Measurements from ENCODE around the gene C2CD3. TPM values are rescaled to one million over a fixed set of nuclear protein-coding genes. Genes with fewer than 3 reads are reported as not detected.

The C2CD3 gene
- total RNA-seq, 4 donors from 2014 or later, result 5.9 to 19.1 (median 14.2) TPM

DNA sequence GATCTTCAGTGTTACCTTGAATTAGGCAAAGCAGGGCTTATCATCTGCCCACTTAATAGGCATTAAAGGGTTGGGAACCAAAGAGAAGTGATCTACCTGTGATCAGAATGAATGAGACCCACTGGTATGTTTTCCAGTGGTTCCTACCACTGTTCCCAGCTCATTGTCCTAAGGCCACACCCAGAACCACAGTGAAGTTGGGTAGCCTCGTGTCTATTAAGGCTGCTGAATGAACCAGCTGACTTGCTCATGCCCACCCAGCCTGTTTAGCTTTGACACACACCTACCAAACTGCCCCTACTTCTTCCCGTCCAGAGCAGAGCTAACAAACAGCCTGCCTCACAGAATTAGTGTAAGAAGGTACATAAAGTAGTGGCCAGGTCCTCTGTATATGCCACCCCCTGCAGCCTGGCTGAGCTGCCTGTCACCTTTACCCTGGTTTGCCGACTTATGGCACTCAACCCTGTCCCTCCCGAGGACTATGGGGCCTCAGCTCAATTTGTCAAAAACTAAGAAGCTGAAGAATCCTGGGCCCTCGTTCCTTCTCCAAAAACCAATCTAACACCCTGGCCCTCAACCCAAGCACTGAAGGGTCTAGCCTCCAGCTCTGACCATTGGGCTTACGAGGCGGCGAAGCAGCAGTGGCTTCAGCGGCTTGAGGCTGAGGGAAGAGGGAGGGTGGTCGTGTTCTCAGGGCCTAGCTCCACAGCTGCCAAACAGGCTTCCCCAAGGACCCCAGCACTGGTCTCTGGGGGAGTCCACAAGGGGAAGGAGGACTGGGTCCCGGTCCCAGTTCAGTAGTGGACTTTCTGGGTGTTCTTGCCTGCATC, 198.0 kb downstream of the C2CD3 start:
- H3K36me3 ChIP-seq, result peaks cover 0 to 28% (median 0%) of the 10 kb centered on the region in 3 donors
- no peak for DNase-seq
- no peaks in the 10 kb centered on the region for H3K27me3 ChIP-seq
- H3K27ac ChIP-seq, result peak overlapping the region in 1 of 4 donors; percentile 10
- no peaks in the 10 kb centered on the region for H3K9me3 ChIP-seq
- WGBS, 2 donors, result 75% methylated on average over 7 to 11 of the region's 11 CpGs
- intact Hi-C loops (cut with DNase I), result no loop called here
- TF ChIP-seq, protein P1, sequence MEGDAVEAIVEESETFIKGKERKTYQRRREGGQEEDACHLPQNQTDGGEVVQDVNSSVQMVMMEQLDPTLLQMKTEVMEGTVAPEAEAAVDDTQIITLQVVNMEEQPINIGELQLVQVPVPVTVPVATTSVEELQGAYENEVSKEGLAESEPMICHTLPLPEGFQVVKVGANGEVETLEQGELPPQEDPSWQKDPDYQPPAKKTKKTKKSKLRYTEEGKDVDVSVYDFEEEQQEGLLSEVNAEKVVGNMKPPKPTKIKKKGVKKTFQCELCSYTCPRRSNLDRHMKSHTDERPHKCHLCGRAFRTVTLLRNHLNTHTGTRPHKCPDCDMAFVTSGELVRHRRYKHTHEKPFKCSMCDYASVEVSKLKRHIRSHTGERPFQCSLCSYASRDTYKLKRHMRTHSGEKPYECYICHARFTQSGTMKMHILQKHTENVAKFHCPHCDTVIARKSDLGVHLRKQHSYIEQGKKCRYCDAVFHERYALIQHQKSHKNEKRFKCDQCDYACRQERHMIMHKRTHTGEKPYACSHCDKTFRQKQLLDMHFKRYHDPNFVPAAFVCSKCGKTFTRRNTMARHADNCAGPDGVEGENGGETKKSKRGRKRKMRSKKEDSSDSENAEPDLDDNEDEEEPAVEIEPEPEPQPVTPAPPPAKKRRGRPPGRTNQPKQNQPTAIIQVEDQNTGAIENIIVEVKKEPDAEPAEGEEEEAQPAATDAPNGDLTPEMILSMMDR (IDR thresholded peaks at IDR 0.05), result no peak
- no peak for TF ChIP-seq POLR2A (IDR thresholded peaks at IDR 0.05)
- H3K4me3 ChIP-seq, result no peak overlapping the region
- peaks cover 7 to 20% (median 16%) of the 10 kb centered on the region in 3 donors for H3K4me1 ChIP-seq

DNA sequence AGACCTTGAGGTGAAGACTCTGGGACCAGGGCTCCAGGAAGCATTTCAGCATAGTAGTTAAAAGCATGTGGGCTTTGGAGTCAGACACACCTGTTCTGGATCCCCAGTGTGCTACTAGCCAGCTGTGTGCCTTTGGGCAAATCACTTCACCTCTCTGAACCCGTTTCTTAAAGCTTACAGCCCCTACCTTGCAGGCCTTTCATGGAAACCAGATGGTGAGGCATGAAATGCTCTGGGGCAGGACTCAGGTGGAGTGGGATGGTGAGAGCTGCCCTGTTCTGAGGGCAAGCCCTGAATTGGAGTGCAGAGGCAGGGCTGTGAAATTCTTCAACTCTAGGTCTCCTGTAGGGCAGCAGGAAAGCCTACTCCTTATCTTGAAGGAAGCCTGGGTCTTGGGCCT, 198.6 kb downstream of the C2CD3 start:
- Histone ChIP-seq H3K4me3 (no peak overlapping the region), H3K4me1 (peaks cover 7 to 17% (median 16%) of the 10 kb centered on the region in 3 donors), H3K27ac (no peak overlapping the region), H3K27me3 (no peaks in the 10 kb centered on the region), H3K9me3 (no peaks in the 10 kb centered on the region), H3K36me3 (peaks cover 0 to 21% (median 0%) of the 10 kb centered on the region in 3 donors)
- TF ChIP-seq, protein P1 (IDR thresholded peaks at IDR 0.05), result no peak
- no peak for TF ChIP-seq POLR2A (IDR thresholded peaks at IDR 0.05)
- intact Hi-C loops (cut with DNase I), result no loop called here
- no peak for DNase-seq
- WGBS, 2 donors, result 50 to 100% methylated on average over 1 of the region's 1 CpG

DNA sequence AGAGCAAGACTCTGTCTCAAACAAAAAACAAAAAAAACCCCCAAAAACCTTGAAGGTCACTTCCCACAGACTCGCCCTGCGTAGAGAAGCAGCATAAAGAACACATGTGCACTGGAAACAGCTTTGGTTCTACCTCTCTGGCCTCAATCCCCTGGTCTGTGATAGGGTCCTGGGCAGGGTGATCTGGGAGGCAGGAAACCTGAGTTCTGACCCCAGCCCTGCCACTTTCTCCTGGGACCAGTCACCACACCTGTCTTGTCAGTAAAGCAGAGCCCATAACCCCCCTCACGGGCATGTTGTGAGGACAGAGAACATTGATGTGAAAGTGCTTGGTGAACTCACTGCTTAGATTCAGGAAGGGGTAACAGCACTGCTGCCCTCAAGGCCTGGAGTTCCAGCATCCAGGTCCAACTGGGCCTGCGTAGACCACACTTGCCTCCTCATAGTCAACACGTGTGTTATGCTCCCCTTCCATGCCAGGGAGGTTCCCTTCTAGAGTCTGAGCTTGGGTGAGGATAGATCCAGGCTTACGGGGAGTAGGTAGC, 199.6 kb downstream of the C2CD3 start:
- Histone ChIP-seq H3K27ac (no peak overlapping the region), H3K9me3 (no peaks in the 10 kb centered on the region), H3K27me3 (no peaks in the 10 kb centered on the region), H3K4me1 (peaks cover 7 to 17% (median 16%) of the 10 kb centered on the region in 3 donors), H3K36me3 (peaks cover 0 to 12% (median 0%) of the 10 kb centered on the region in 3 donors), H3K4me3 (no peak overlapping the region)
- intact Hi-C loops (cut with DNase I), result no loop called here
- 89% methylated on average over 3 to 6 of the region's 6 CpGs for WGBS, 2 donors
- no peak for DNase-seq
- no peak for TF ChIP-seq POLR2A (IDR thresholded peaks at IDR 0.05)
- TF ChIP-seq, protein P1 (IDR thresholded peaks at IDR 0.05), result no peak

DNA sequence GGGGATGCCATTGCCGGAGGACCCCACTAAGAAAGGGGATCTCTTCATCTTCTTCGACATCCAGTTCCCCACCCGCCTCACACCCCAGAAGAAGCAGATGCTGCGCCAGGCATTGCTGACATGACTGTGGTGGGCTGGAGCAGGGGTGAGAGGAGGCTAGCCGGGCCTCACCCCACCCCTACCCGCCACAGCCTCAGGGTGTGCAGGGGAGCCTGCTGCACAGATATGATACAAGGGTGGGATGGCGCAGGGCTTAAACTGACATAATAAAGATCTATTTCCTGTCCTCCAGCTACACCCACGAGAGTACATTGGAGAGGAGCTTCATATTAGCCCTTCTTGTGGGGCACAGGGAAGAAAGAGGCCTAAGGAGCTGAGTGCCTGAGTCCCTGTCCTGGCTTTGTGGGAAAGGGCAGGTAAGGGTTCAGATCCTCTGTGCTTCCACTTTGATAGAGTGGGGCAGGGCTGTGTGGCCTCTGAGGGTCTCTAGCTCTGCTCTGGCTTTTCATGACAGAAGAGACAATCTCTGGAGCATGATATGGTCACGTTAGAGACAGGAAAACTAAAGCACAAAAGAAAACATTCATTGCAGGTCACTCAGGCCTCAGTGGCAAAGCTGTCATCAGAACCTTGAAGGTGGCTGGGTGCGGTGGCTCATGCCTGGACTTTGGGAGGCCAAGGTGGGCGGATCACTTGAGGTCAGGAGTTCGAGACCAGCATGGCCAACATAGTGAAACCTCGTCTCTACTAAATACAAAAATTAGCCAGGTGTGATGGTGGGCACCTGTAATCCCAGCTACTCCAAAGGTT, 200.6 kb downstream of the C2CD3 start:
- intact Hi-C loops (cut with DNase I), result loop anchor here (10.0 kb wide), 1 partner anchor 125 kb away; no protein-coding TSS in a partner anchor
- Histone ChIP-seq H3K36me3 (peaks cover 0 to 2% (median 0%) of the 10 kb centered on the region in 3 donors), H3K4me1 (peaks cover 7 to 19% (median 16%) of the 10 kb centered on the region in 3 donors), H3K9me3 (no peaks in the 10 kb centered on the region), H3K27ac (no peak overlapping the region), H3K4me3 (no peak overlapping the region), H3K27me3 (peaks cover 0 to 7% (median 0%) of the 10 kb centered on the region in 4 donors)
- WGBS, 2 donors, result 90 to 91% methylated on average over 6 to 8 of the region's 13 CpGs
- DNase-seq, result no peak
- TF ChIP-seq POLR2A (IDR thresholded peaks at IDR 0.05), result no peak
- TF ChIP-seq, protein P1 (IDR thresholded peaks at IDR 0.05), result no peak

Data from esophagus squamous epithelium (tissue), 5 donors.